Activated CD8-positive, alpha-beta memory T cell treated with anti-CD3 and anti-CD28 coated beads, Interleukin-2, amount 50 U/mL, for 1 hour (primary cell): ENCODE data around the gene TBATA.

ENCODE experiments used
- DNase-seq: peaks from one replicate; pipeline ENCODE4 v3.0.0-alpha.2; 2020; ENCODE audit errors: extremely low read depth

The TBATA gene

GRCh38 chr10:70742537-70743429 lies 42.4 kb downstream of the TBATA start:
- no peak for DNase-seq

GRCh38 chr10:70740406-70741288 lies 44.5 kb downstream of the TBATA start:
- DNase-seq = no peak

GRCh38 chr10:70738761-70739121 lies 46.4 kb downstream of the TBATA start:
- no peak for DNase-seq

GRCh38 chr10:70738006-70738760 lies 47.0 kb downstream of the TBATA start:
- DNase-seq = no peak

GRCh38 chr10:70737250-70737649 lies 47.9 kb downstream of the TBATA start:
- no peak for DNase-seq

GRCh38 chr10:70736525-70736924 lies 48.7 kb downstream of the TBATA start:
- DNase-seq = no peak

- no peak for DNase-seq
These were observed 50.0 kb downstream of the TBATA start for GRCh38 chr10:70735161-70735560.

GRCh38 chr10:70733051-70733450 lies 52.1 kb downstream of the TBATA start:
- DNase-seq = no peak

- no peak for DNase-seq
These were observed 52.6 kb downstream of the TBATA start for GRCh38 chr10:70732569-70732968.

GRCh38 chr10:70730955-70731354 lies 54.2 kb downstream of the TBATA start:
- DNase-seq = no peak

GRCh38 chr10:70729763-70730357 lies 55.3 kb downstream of the TBATA start:
- DNase-seq = no peak

- DNase-seq = no peak
These were observed 56.8 kb downstream of the TBATA start for GRCh38 chr10:70728328-70728727.

- no peak for DNase-seq
These were observed 58.2 kb downstream of the TBATA start for GRCh38 chr10:70726909-70727495.

GRCh38 chr10:70723771-70724170 lies 61.4 kb downstream of the TBATA start:
- DNase-seq = no peak

- DNase-seq = no peak
These were observed 62.3 kb downstream of the TBATA start for GRCh38 chr10:70722820-70723424.
